ENCODE results near the gene MCFD2.

Gene MCFD2

DNA sequence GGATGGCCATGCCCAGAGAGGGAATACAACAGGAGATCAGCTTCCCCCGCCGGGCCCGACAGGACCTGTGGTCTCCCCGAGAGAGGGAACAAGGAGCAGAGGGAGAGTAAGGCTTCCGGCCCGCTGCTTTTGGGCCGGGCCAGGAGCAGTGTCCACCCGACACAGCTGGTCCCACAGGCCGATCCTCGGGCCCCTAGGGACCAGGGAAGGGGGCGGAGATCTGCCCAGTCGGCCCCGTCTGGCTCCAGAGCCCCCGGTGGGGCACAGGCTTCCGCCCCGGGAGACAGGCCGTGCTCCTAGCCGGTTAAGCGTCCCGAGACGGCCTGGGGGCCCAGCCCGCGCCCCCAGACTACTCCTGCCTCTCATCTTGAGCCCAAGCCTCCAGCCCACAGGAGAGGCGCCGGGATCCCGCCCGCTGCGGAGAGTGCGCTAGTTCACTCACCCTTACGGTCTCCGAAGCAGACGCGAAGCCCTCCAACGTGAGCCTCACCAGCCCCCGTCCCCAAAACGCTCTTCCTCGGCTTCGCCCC, at the start of gene MCFD2:
Gene MCFD2, minus strand, starts transcription at position 526 of the 530 bp plus-strand sequence. CDS start 6,635 bp downstream, outside the sequence.
- in situ Hi-C loops (cut with HindIII; ENCODE audit: low sequenced_read_pairs) = no loop called here

DNA sequence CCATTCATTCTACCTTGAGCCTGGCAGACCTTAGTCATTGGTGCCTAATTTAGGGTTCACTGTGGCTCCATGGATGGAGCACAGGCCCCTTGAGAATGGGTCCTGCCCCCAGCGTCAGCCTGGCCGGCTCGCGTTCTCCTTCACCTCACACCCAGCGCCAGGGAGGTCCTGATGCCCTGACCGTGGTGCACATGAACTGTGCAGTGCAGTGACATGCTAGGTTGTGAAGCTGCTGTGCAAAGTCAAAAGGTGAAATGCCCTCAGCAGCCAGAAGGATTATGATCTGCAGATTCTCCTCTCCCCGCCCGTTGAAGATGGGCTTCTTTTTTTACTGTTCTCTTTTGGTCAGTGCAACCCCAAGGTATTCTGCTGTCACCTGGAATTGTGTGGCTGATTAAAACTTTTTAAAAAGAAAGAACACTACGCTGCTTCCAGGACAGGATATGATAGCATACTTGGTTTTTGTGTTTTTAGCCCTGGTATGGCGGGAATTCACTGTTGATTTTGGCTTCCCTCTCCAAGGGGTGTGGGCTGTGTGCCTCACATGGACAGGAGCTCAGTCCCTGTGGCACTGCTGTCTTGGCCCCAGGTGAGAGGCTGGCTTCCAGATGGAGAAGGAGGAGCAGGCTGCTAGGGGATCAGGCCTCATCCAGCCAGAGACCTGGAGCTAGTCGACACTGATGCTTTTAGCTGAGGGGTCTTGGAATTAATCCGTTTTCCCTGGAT, 49.4 kb upstream of the MCFD2 start:
- in situ Hi-C loops (cut with HindIII; ENCODE audit: low sequenced_read_pairs) = no loop called here

DNA sequence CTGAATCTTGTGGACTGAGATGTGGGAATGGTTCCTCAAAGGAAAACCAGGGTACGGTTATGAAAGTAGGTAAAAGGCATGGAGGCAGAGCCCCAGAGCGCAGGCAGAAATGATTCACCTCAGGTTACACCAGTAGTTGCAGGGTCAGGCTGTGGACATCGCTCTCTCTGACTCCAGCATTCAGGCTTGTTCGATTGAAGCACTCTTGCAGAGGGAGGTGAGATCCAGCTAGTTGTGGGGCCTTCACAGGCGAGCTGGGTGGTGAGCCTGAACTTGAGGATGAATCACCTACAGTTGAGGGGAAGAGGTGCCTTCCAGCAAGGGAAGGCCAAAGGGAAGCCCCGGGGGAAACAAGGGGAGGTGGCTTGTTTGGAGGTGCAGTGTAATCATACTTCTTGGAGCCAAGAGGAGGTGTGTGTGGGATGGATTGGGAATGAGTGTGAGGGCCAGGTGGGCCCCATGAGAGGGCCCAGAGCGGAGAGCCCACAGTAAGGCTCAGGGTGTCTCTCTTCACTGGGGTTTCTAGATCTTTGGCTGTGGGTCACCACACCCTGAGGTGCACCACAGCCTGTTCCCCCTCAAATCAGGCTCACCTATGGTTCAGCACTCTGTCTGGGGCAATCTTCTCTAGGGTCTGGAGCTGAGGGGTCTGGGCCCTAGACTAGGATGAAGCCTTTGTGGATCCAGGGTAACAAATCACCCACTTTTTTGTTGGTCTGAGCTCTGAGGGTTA, 48.5 kb upstream of the MCFD2 start:
- in situ Hi-C loops (cut with HindIII; ENCODE audit: low sequenced_read_pairs) = no loop called here

GRCh38 chr2:46963210-46963609, 47.6 kb upstream of the MCFD2 start:
- in situ Hi-C loops (cut with HindIII; ENCODE audit: low sequenced_read_pairs) = no loop called here

GRCh38 chr2:46962751-46963150, 47.1 kb upstream of the MCFD2 start:
- in situ Hi-C loops (cut with HindIII; ENCODE audit: low sequenced_read_pairs) = no loop called here

GRCh38 chr2:46960618-46961017, 45.0 kb upstream of the MCFD2 start:
- in situ Hi-C loops (cut with HindIII; ENCODE audit: low sequenced_read_pairs) = no loop called here

DNA sequence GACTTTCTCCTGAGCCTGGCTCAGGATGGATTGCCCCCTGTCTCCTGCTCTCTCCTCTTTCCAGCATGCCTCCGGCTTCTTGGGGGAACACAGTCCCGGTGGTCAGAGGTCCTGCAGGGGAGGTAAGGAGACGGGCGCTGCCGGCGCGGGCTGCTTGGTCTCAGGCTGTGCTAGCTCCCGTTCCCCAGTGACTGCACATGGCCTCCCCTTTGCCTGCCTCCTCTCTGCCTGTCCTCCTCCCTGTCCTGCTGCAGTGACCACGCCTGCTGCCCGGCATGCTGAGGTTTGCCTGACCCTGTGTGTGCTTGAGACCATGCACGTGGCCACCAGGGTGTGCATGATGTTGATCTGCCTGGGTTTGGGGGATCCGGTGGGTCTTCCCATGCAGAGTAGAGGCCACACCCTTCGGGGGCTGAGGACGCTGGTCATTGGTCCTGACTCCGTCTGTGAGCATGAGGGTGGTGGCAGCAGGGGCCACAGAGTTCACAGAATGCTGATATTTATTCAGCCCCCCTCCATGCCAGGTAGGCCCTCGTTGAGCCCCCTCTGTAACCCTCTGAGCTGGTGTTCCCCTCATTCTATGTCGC, 42.9 kb upstream of the MCFD2 start:
- in situ Hi-C loops (cut with HindIII; ENCODE audit: low sequenced_read_pairs) = no loop called here

DNA sequence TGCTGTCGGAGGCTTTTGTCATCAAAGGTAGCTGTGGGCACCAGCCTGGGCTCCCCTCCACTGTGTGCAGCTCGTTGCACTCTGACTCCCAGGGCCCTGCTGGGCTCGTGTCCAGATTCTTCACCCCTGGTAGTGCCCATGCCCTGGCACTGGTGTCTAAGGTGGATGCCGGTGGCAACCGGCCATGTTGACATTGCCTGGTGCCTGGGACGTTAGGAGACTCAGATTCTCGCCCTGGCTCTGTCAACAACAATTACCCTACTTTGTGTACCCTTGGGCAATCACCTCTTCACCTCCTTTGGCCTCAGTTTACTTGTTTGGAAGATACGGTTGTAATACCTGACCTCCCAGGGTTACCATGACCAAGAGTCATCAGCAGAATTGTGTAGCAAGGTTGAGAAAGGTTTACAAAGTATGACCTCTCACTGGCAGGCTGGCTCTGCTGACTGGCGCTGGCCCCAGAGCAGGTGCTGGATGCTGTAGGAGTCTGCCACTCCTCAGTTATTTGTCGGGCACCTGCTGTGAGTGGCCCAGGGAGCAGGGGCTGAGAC, 41.5 kb upstream of the MCFD2 start:
- in situ Hi-C loops (cut with HindIII; ENCODE audit: low sequenced_read_pairs) = no loop called here

DNA sequence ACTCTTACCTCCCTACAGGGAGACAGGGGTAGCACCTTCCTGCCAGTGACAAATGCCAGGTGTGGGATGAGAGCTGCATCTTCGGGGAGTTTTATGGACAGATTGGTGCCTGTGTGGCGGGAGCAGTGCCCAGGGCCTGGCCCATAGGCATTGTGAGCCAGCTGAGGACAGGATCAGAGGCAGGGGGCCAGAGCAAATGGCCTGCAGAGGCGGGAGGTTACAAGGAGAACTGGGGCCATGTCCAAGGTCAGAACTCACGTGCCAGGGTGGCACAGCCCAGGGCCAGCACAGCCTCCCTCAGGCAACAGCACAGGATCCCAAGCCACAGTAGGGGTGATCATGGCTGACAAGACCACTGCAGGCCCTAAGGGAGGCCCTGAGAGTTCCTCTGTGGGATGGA, 40.2 kb upstream of the MCFD2 start:
- in situ Hi-C loops (cut with HindIII; ENCODE audit: low sequenced_read_pairs) = no loop called here

- in situ Hi-C loops (cut with HindIII; ENCODE audit: low sequenced_read_pairs) = no loop called here
Observed at GRCh38 chr2:46954951-46955571, 39.5 kb upstream of the MCFD2 start.

GRCh38 chr2:46952171-46952570, 36.6 kb upstream of the MCFD2 start:
- in situ Hi-C loops (cut with HindIII; ENCODE audit: low sequenced_read_pairs) = no loop called here

DNA sequence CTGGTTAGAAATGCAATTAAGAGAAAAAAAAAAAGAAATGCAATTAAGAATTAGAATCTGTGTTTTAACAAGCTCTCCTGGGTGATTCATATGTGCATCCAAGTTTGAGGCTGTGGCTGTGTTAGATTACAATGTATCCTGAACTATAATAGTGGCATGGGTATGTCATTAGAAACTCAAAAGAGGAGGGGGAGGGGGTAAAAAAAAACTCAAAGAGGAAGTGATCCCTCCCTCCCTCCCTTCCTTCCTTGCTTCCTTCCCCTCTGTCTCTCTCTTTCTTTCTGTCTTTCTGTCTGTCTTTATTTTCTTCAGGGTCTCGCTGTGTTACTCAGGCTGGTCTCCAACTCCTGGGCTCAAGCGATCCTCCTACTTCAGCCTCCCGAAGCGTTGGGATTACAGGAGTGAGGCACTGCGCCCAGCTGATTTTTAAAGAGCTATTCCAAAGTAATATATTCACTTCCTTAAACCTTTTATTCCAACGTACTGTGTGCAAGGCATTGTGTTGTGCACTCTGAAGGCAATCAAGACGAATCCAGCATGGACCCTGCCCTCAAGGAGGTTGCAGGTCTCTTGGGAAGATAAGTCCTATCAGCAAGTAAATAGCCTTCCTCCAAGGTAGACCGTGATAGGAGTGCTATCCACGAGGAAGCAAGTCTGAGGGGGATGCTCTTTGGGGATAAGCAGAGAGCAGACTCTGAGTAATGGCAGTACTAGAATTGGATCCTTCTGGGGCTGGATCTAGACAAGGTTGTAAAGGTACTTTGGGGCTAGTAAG, 35.9 kb upstream of the MCFD2 start:
- in situ Hi-C loops (cut with HindIII; ENCODE audit: low sequenced_read_pairs) = no loop called here

- in situ Hi-C loops (cut with HindIII; ENCODE audit: low sequenced_read_pairs) = no loop called here
Observed at GRCh38 chr2:46950314-46950713, 34.7 kb upstream of the MCFD2 start.

GRCh38 chr2:46947841-46948240, 32.2 kb upstream of the MCFD2 start:
- in situ Hi-C loops (cut with HindIII; ENCODE audit: low sequenced_read_pairs) = no loop called here

DNA sequence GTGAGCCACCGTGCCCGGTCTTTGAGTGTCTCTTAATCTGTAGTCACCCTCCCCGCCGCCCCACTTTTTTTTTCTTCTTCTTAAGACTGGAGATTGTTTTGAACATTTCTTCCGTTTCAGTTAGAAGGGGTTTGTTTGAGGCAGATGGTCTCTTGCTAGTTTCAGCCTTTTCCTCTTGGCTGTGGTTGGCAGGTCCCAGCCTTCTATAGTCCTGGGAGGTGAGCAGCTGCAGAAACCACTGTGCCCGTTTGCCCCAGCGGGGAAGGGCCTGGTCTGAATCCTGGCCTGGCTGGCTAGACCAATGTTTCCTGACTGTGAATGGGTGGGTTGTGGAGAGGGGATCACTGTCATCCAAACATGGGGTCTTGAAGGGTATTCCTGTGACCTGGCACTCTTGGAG, 30.1 kb upstream of the MCFD2 start:
- in situ Hi-C loops (cut with HindIII; ENCODE audit: low sequenced_read_pairs) = no loop called here

DNA sequence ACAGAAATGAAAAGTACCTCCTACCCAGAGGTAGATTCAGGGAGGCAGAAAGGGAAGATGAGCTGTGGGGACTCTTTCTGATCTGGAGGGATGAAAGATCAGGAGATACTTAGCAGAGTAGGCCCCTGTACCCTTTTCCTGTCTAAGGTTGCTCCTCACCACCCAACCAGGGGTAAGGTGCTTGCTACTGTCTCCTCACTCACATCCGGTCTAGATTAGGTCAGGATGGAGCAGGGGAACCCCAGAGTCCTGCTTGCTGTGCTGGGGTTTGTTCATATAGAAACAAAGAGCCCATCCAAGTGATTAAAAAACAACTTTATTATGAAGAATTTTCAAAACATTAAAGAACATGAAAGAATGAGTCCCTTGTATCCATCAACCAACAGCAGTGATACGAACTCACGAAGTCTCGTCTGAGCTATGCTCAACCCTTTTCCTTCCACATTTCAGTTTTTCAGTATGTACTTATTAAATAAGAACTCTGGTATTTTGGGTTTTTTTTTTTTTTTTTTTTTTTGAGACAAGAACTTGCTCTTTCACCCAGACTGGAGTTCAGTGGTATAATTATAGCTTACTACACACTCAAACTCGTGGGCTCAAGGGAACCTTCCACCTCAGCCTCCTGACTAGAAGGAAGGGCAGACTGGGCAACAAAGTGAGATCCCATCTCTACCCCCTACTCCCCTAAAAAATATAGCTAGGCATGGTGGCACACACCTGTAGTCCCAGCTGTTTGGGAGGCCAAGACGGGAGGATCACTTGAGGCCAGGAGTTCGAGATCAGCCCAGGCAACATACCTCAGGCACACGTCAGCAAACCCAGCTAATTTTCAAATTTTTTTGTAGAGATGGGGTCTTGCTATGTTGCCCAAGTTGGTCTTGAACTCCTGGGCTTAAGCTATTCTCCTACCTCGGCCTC, 28.5 kb upstream of the MCFD2 start:
- in situ Hi-C loops (cut with HindIII; ENCODE audit: low sequenced_read_pairs) = no loop called here

GRCh38 chr2:46942891-46943626, 27.5 kb upstream of the MCFD2 start:
- in situ Hi-C loops (cut with HindIII; ENCODE audit: low sequenced_read_pairs) = no loop called here

- in situ Hi-C loops (cut with HindIII; ENCODE audit: low sequenced_read_pairs) = no loop called here
Observed at GRCh38 chr2:46942143-46942526, 26.5 kb upstream of the MCFD2 start.

Measured in DLD1 (cell line).